Duodenal mucosa (tissue), 2 donors: ENCODE data around the gene METTL24.
A peak's percentile ranks its signal among the peaks of the same experiment; 100 is the strongest.

Source experiments
- H3K27ac ChIP-seq: one replicate; pipeline ENCODE4 v1.7.0; 2013; ENCODE audit warnings: low read depth, low read length
- H3K27me3 ChIP-seq, 2 donors: one replicate each; pipeline ENCODE4 v1.7.0; 2013; ENCODE audit warnings: low read length in 2 of 2, control low read depth in 1 of 2; ENCODE audit not compliant: insufficient read depth in 2 of 2, control insufficient read depth in 1 of 2
- H3K36me3 ChIP-seq, 2 donors: one replicate each; pipeline ENCODE4 v1.7.0; 2013; ENCODE audit warnings: low read length in 2 of 2, control low read depth in 1 of 2; ENCODE audit not compliant: insufficient read depth in 2 of 2, control insufficient read depth in 1 of 2
- H3K4me1 ChIP-seq, 2 donors: one replicate each; pipeline ENCODE4 v1.7.0; 2013; ENCODE audit warnings: low read length in 2 of 2, control low read depth in 1 of 2; ENCODE audit not compliant: insufficient read depth in 2 of 2, control insufficient read depth in 1 of 2
- H3K4me3 ChIP-seq, 2 donors: one replicate each; pipeline ENCODE4 v1.7.0; 2013; ENCODE audit warnings: low read length in 2 of 2, low read depth in 1 of 2
- H3K9ac ChIP-seq, 2 donors: one replicate each; pipeline ENCODE4 v1.7.0; 2013; ENCODE audit warnings: low read length in 2 of 2, low read depth in 1 of 2
- H3K9me3 ChIP-seq, 2 donors: one replicate each; pipeline ENCODE4 v1.7.0; 2013; ENCODE audit warnings: low read length in 2 of 2, control low read depth in 1 of 2; ENCODE audit not compliant: control insufficient read depth in 1 of 2

The METTL24 gene

GRCh38 chr6:110341067-110341466 is 17.1 kb downstream of the METTL24 start:
- Histone ChIP-seq H3K27me3 (no peaks in the 10 kb centered on the region), H3K4me3 (no peak overlapping the region), H3K9ac (no peak overlapping the region), H3K4me1 (no peaks in the 10 kb centered on the region), H3K36me3 (no peaks in the 10 kb centered on the region), H3K9me3 (no peaks in the 10 kb centered on the region), H3K27ac (no peak overlapping the region)

- Histone ChIP-seq H3K4me1 (no peaks in the 10 kb centered on the region), H3K36me3 (no peaks in the 10 kb centered on the region), H3K27ac (no peak overlapping the region), H3K9ac (no peak overlapping the region), H3K27me3 (no peaks in the 10 kb centered on the region), H3K9me3 (no peaks in the 10 kb centered on the region), H3K4me3 (no peak overlapping the region)
Observed at GRCh38 chr6:110340392-110340965, 17.7 kb downstream of the METTL24 start.

- Histone ChIP-seq H3K4me3 (no peak overlapping the region), H3K9me3 (no peaks in the 10 kb centered on the region), H3K4me1 (no peaks in the 10 kb centered on the region), H3K36me3 (no peaks in the 10 kb centered on the region), H3K9ac (no peak overlapping the region), H3K27me3 (no peaks in the 10 kb centered on the region), H3K27ac (no peak overlapping the region)
Observed at GRCh38 chr6:110338820-110339470, 19.2 kb downstream of the METTL24 start.

- Histone ChIP-seq H3K27ac (no peak overlapping the region), H3K9me3 (no peaks in the 10 kb centered on the region), H3K4me3 (no peak overlapping the region), H3K27me3 (no peaks in the 10 kb centered on the region), H3K4me1 (no peaks in the 10 kb centered on the region), H3K9ac (no peak overlapping the region), H3K36me3 (no peaks in the 10 kb centered on the region)
Observed at GRCh38 chr6:110337486-110337885, 20.7 kb downstream of the METTL24 start.

GRCh38 chr6:110334423-110335180 is 23.5 kb downstream of the METTL24 start:
- Histone ChIP-seq H3K9ac (no peak overlapping the region), H3K36me3 (no peaks in the 10 kb centered on the region), H3K9me3 (no peaks in the 10 kb centered on the region), H3K27me3 (no peaks in the 10 kb centered on the region), H3K4me1 (peaks cover 0 to 3% of the 10 kb centered on the region in 2 donors), H3K4me3 (no peak overlapping the region), H3K27ac (no peak overlapping the region)

- H3K4me1 ChIP-seq = peaks cover 0 to 9% of the 10 kb centered on the region in 2 donors
- H3K9ac ChIP-seq = no peak overlapping the region
Observed at GRCh38 chr6:110332281-110332680, 25.9 kb downstream of the METTL24 start.

GRCh38 chr6:110331816-110332215 is 26.3 kb downstream of the METTL24 start:
- H3K4me1 ChIP-seq = peaks cover 0 to 9% of the 10 kb centered on the region in 2 donors
- H3K9me3 ChIP-seq = no peaks in the 10 kb centered on the region
- no peaks in the 10 kb centered on the region for H3K36me3 ChIP-seq
- no peaks in the 10 kb centered on the region for H3K27me3 ChIP-seq
- H3K27ac ChIP-seq = no peak overlapping the region
- H3K4me3 ChIP-seq = no peak overlapping the region
- no peak overlapping the region for H3K9ac ChIP-seq

More at GRCh38 chr6:110332281-110332680, 25.9 kb downstream of the METTL24 start:
- H3K27me3 ChIP-seq = no peaks in the 10 kb centered on the region
- H3K27ac ChIP-seq = no peak overlapping the region
- H3K36me3 ChIP-seq = no peaks in the 10 kb centered on the region
- no peaks in the 10 kb centered on the region for H3K9me3 ChIP-seq
- H3K4me3 ChIP-seq = no peak overlapping the region

GRCh38 chr6:110331390-110331789 is 26.8 kb downstream of the METTL24 start:
- Histone ChIP-seq H3K27me3 (no peaks in the 10 kb centered on the region), H3K4me1 (peaks cover 0 to 9% of the 10 kb centered on the region in 2 donors), H3K4me3 (no peak overlapping the region), H3K9me3 (no peaks in the 10 kb centered on the region), H3K27ac (no peak overlapping the region), H3K36me3 (no peaks in the 10 kb centered on the region), H3K9ac (no peak overlapping the region)

GRCh38 chr6:110329714-110330436 is 28.3 kb downstream of the METTL24 start:
- Histone ChIP-seq H3K4me3 (peak overlapping the region; percentile 57 to 58), H3K9ac (no peak overlapping the region), H3K27ac (no peak overlapping the region), H3K9me3 (no peaks in the 10 kb centered on the region), H3K4me1 (peaks cover 0 to 9% of the 10 kb centered on the region in 2 donors), H3K27me3 (no peaks in the 10 kb centered on the region), H3K36me3 (no peaks in the 10 kb centered on the region)

GRCh38 chr6:110329348-110329713 is 28.8 kb downstream of the METTL24 start:
- peaks cover 0 to 9% of the 10 kb centered on the region in 2 donors for H3K4me1 ChIP-seq
- H3K36me3 ChIP-seq = no peaks in the 10 kb centered on the region
- H3K4me3 ChIP-seq = peak overlapping the region; percentile 57 to 58
- no peak overlapping the region for H3K27ac ChIP-seq
- H3K9me3 ChIP-seq = no peaks in the 10 kb centered on the region
- H3K27me3 ChIP-seq = no peaks in the 10 kb centered on the region
- no peak overlapping the region for H3K9ac ChIP-seq
